ENCODE results near the gene ABO.
"Not testable (repeated sequence)": the region's sequence is repeated elsewhere in the genome, so short reads cannot be mapped to it uniquely, and the experiment has no call there.

Gene ABO

DNA sequence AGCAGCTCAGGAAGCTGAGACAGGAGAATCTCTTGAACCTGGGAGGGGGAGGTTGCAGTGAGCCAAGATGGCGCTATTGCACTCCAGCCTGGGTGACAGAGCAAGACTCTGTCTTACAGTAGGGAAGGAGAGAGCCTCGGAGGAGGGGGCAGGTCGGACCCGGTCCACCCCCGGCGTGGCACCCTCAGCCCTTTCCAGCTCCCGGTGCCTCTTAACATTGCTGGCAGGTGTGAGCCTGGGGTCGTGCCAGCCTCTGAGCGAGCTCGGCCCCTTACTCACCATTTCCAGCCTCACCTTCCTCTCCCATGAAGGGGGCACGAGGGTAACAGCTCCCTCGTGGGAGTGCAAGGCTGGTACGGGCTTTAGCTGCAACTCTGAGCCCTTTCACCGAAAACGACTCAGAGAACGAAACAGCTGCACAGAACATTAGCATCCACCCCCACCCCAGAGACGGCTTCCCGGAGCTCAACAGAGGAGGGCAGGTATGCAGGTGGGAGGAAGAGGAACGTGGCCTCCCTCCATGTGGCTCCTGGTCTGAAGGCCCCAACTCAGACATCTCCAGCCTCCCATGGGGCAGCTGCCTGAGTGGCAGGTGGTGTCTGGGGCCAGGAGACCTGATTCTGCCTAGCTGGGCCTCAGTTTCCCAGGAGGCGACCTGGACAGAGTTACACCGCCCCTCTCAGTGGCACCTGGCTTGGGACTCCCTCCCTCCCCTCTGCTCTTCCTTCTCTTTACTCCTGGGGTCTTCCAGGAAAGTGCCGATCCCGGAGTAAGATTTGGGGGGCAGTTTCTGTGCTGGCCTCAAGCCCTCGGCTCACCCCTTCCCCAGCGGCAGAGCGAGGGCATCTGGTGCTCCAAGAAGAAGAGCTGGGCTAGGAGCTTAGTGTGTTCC lies 28.5 kb upstream of the ABO start:
- Histone ChIP-seq H4K20me1 (ENCODE audit: control insufficient read depth, insufficient read depth, low read depth, low read length) (no peaks in the 10 kb centered on the region), H3K27me3 (ENCODE audit: control insufficient read depth, low read length) (no peaks in the 10 kb centered on the region), H3F3A (ENCODE audit: control insufficient read depth, insufficient read depth) (no peaks in the 10 kb centered on the region), H3K9me2 (replicated peaks; ENCODE audit: control insufficient read depth, low read length) (no peaks in the 10 kb centered on the region), H3K4me1 (ENCODE audit: control insufficient read depth, low read length) (no peaks in the 10 kb centered on the region), H3K4me2 (ENCODE audit: low read length) (no peak overlapping the region), H3K79me2 (ENCODE audit: control insufficient read depth, low read length) (no peaks in the 10 kb centered on the region), H3K9me3 (ENCODE audit: control insufficient read depth, insufficient read depth, low read length) (no peaks in the 10 kb centered on the region), H3K36me3 (ENCODE audit: control insufficient read depth, low read length) (no peaks in the 10 kb centered on the region), H3K27ac (ENCODE audit: low read depth, low read length) (no peak overlapping the region), H3K4me3 (ENCODE audit: low read length) (no peak overlapping the region)
- TF ChIP-seq, protein P1, sequence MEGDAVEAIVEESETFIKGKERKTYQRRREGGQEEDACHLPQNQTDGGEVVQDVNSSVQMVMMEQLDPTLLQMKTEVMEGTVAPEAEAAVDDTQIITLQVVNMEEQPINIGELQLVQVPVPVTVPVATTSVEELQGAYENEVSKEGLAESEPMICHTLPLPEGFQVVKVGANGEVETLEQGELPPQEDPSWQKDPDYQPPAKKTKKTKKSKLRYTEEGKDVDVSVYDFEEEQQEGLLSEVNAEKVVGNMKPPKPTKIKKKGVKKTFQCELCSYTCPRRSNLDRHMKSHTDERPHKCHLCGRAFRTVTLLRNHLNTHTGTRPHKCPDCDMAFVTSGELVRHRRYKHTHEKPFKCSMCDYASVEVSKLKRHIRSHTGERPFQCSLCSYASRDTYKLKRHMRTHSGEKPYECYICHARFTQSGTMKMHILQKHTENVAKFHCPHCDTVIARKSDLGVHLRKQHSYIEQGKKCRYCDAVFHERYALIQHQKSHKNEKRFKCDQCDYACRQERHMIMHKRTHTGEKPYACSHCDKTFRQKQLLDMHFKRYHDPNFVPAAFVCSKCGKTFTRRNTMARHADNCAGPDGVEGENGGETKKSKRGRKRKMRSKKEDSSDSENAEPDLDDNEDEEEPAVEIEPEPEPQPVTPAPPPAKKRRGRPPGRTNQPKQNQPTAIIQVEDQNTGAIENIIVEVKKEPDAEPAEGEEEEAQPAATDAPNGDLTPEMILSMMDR (IDR thresholded peaks at IDR 0.05; ENCODE audit: low read depth, low read length, poor library complexity, severe bottlenecking), result no peak

DNA sequence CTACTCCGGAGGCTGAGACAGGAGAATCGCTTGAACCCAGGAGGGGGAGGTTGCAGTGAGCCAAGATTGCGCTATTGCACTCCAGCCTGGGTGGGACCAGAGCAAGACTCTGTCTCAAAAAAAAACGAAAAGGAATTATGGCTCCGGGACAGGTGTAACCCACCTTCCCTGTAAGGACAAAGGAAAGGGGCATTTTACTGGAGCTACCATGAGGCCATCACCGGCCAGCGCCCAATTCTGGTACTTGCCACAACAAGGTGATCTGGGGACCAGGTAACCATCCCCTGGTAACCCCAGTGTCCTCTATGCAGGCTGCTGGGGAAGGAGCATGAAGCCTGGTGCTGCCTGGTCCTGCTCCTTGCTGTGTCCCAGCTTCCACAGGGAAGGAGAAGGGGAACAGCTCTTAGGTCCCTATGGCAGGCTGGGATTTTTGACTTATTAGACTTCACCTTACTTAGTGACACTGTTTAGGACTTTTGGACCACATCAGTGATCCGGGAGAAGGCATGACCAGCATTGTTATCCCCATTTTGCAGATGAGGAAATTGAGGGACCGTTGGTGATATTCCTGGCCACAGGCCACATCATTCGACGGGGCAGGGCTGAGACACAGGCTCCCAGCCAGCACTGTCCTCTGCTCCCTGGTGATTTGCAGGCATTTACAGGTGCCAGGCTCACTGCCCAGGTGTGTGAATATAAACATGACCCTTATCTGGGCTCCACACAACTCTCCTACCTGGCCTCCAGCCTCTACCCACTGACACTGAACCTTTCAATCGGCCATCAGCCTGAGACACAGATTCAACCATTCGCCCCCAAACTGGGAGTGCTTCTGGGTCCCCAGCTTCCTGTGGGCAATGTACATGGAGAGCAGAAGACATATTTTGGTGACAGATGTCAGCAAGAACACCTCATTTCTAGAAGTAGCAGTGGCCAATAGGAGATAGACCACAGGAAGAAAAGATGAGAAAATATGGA lies 26.5 kb upstream of the ABO start:
- Histone ChIP-seq H3K27me3 (ENCODE audit: control insufficient read depth, low read length) (no peaks in the 10 kb centered on the region), H3K9me2 (replicated peaks; ENCODE audit: control insufficient read depth, low read length) (no peaks in the 10 kb centered on the region), H3K4me3 (ENCODE audit: low read length) (no peak overlapping the region), H3K79me2 (ENCODE audit: control insufficient read depth, low read length) (no peaks in the 10 kb centered on the region), H3K27ac (ENCODE audit: low read depth, low read length) (no peak overlapping the region), H3K4me2 (ENCODE audit: low read length) (no peak overlapping the region), H3K9me3 (ENCODE audit: control insufficient read depth, insufficient read depth, low read length) (no peaks in the 10 kb centered on the region), H4K20me1 (ENCODE audit: control insufficient read depth, insufficient read depth, low read depth, low read length) (no peaks in the 10 kb centered on the region), H3K36me3 (ENCODE audit: control insufficient read depth, low read length) (no peaks in the 10 kb centered on the region), H3F3A (ENCODE audit: control insufficient read depth, insufficient read depth) (no peaks in the 10 kb centered on the region), H3K4me1 (ENCODE audit: control insufficient read depth, low read length) (no peaks in the 10 kb centered on the region)
- TF ChIP-seq, protein P1 (IDR thresholded peaks at IDR 0.05; ENCODE audit: low read depth, low read length, poor library complexity, severe bottlenecking), result no peak
- TF ChIP-seq EZH2phosphoT487 (IDR thresholded peaks at IDR 0.05; ENCODE audit: borderline replicate concordance, low read length), result no peak

DNA sequence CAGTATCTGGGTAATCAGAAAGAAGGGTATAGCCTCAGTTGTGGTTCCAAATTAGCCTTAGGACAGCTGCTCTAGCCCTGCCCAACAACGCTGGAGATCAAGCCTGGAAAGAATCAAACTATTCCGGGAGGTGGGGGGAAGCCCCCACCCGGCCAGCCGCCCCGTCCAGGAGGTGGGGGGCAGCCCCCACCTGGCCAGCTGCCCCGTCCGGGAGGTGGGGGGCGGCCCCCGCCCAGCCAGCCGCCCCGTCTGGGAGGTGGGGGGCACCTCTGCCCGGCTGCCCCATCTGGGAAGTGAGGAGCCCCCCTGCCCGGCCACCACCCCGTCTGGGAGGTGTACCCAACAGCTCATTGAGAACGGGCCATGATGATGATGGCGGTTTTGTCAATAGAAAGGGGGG lies 25.0 kb upstream of the ABO start:
- H3K4me2 ChIP-seq (ENCODE audit: low read length); H3K9me2 ChIP-seq (replicated peaks; ENCODE audit: control insufficient read depth, low read length); H3K36me3 ChIP-seq (ENCODE audit: control insufficient read depth, low read length); H3K79me2 ChIP-seq (ENCODE audit: control insufficient read depth, low read length); H3K9me3 ChIP-seq (ENCODE audit: control insufficient read depth, insufficient read depth, low read length); H3K27ac ChIP-seq (ENCODE audit: low read depth, low read length); H3K27me3 ChIP-seq (ENCODE audit: control insufficient read depth, low read length); H3K4me3 ChIP-seq (ENCODE audit: low read length); H3K4me1 ChIP-seq (ENCODE audit: control insufficient read depth, low read length); H3F3A ChIP-seq (ENCODE audit: control insufficient read depth, insufficient read depth); H4K20me1 ChIP-seq (ENCODE audit: control insufficient read depth, insufficient read depth, low read depth, low read length): not testable (repeated sequence)

All from DOHH2 (cell line).